CD14-positive monocyte (primary cell): ENCODE data around the gene CDC42EP3. TPM values are rescaled to one million over a fixed set of nuclear protein-coding genes. Genes with fewer than 3 reads are reported as not detected.

Source experiments
- DNase-seq, 3 donors: peaks; one replicate each; pipeline ENCODE4 v3.0.0-alpha.2; 2011 to 2022
- H2AFZ ChIP-seq: 2 replicates; pipeline ENCODE4 v1.6.0; 2012; ENCODE audit warnings: mild to moderate bottlenecking, low read depth, low read length, inconsistent platforms; ENCODE audit not compliant: insufficient read depth, poor library complexity, severe bottlenecking
- H3K27ac ChIP-seq, 2 donors: 1 replicate in 1 of 2; 2 replicates in 1 of 2; pipeline ENCODE4 v1.5.1; 2012 to 2013; ENCODE audit warnings: low read length in 2 of 2, control low read depth in 1 of 2, inconsistent platforms in 1 of 2, low read depth in 1 of 2, mild to moderate bottlenecking in 1 of 2
- H3K27me3 ChIP-seq, 2 donors: one replicate each; pipeline versions ENCODE4 v1.6.0 to v1.6.1; 2011 to 2013; ENCODE audit warnings: low read length in 2 of 2; ENCODE audit not compliant: control insufficient read depth in 2 of 2, insufficient read depth in 2 of 2
- H3K36me3 ChIP-seq, 2 donors: replicated peaks in 1 of 2; 1 replicate in 1 of 2; 2 replicates in 1 of 2; pipeline versions ENCODE4 v1.5.1 to v1.6.1; 2012 to 2013; ENCODE audit warnings: low read length in 2 of 2, control low read depth in 1 of 2, inconsistent platforms in 1 of 2, mild to moderate bottlenecking in 1 of 2; ENCODE audit not compliant: insufficient read depth in 2 of 2, control insufficient read depth in 1 of 2
- H3K4me1 ChIP-seq, 2 donors: 1 replicate in 1 of 2; 2 replicates in 1 of 2; pipeline versions ENCODE4 v1.5.1 to v1.6.1; 2012 to 2013; ENCODE audit warnings: low read length in 2 of 2, control low read depth in 1 of 2, inconsistent platforms in 1 of 2, mild to moderate bottlenecking in 1 of 2, moderate library complexity in 1 of 2; ENCODE audit not compliant: insufficient read depth in 2 of 2, control insufficient read depth in 1 of 2
- H3K4me2 ChIP-seq: replicated peaks from 2 replicates; pipeline ENCODE3; 2012; ENCODE audit warnings: low read length, moderate library complexity, mild to moderate bottlenecking; ENCODE audit not compliant: poor library complexity, severe bottlenecking; ENCODE audit errors: extremely low read depth
- H3K4me3 ChIP-seq, 3 experiments: fragments of 200-600 bp in 1 of 3; sonication (generic) in 1 of 3; replicated peaks in 1 of 3; 1 replicate in 2 of 3; 2 replicates in 1 of 3; pipeline ENCODE4 v1.5.1; 2011 to 2013; ENCODE audit warnings: low read length in 3 of 3, mild to moderate bottlenecking in 3 of 3, control low read depth in 2 of 3, low read depth in 2 of 3, inconsistent platforms in 1 of 3, moderate library complexity in 1 of 3
- H3K79me2 ChIP-seq: 2 replicates; pipeline ENCODE4 v1.6.0; 2012; ENCODE audit warnings: mild to moderate bottlenecking, control low read depth, inconsistent platforms, low read length, moderate library complexity; ENCODE audit not compliant: insufficient read depth
- H3K9ac ChIP-seq: 2 replicates; pipeline ENCODE4 v1.6.0; 2017; ENCODE audit warnings: low read length, mild to moderate bottlenecking; ENCODE audit not compliant: insufficient read depth, poor library complexity, severe bottlenecking
- H3K9me3 ChIP-seq, 2 donors: replicated peaks in 1 of 2; 1 replicate in 1 of 2; 2 replicates in 1 of 2; pipeline versions ENCODE4 v1.5.1 to v1.6.1; 2012 to 2013; ENCODE audit warnings: low read length in 2 of 2, control low read depth in 1 of 2; ENCODE audit not compliant: control insufficient read depth in 1 of 2, insufficient read depth in 1 of 2
- H4K20me1 ChIP-seq: 2 replicates; pipeline ENCODE4 v1.6.0; 2012; ENCODE audit warnings: mild to moderate bottlenecking, low read length, control low read depth, moderate library complexity; ENCODE audit not compliant: insufficient read depth
- H3K27ac Mint-ChIP-seq, 7 donors: one replicate each; pipeline ENCODE4 v1.8.0; 2020; ENCODE audit warnings: mild to moderate bottlenecking in 7 of 7, mixed read lengths in 7 of 7, moderate library complexity in 6 of 7, inconsistent platforms in 2 of 7
- H3K27me3 Mint-ChIP-seq, 3 donors: one replicate each; pipeline ENCODE4 v1.8.0; 2021 to 2022; ENCODE audit warnings: low read depth in 3 of 3, mild to moderate bottlenecking in 3 of 3, mixed read lengths in 3 of 3, moderate library complexity in 3 of 3, inconsistent platforms in 1 of 3
- H3K36me3 Mint-ChIP-seq, 2 donors: one replicate each; pipeline ENCODE4 v1.8.0; 2020; ENCODE audit warnings: mixed read lengths in 2 of 2, inconsistent platforms in 1 of 2, mild to moderate bottlenecking in 1 of 2
- H3K4me1 Mint-ChIP-seq: one replicate; pipeline ENCODE4 v1.8.0; 2020; ENCODE audit warnings: mild to moderate bottlenecking, mixed read lengths
- H3K4me3 Mint-ChIP-seq, 2 donors: one replicate each; pipeline ENCODE4 v1.8.0; 2020; ENCODE audit warnings: mild to moderate bottlenecking in 2 of 2, mixed read lengths in 2 of 2, moderate library complexity in 1 of 2
- H3K9me3 Mint-ChIP-seq, 7 donors: one replicate each; pipeline ENCODE4 v1.8.0; 2020 to 2022; ENCODE audit warnings: mixed read lengths in 7 of 7, mild to moderate bottlenecking in 6 of 7, moderate library complexity in 6 of 7, inconsistent platforms in 2 of 7
- CTCF ChIP-seq: fragments of 200-600 bp; IDR thresholded peaks from one replicate; pipeline ENCODE4 v1.8.0; 2022; ENCODE audit warnings: antibody characterized with exemption, mild to moderate bottlenecking
- WGBS: methylation state at CpG from one replicate; pipeline ENCODE4 v1.1.5; 2013; ENCODE audit warnings: missing lambda C conversion rate; ENCODE audit not compliant: insufficient coverage; 5-methylcytosine and 5-hydroxymethylcytosine counted together
- intact Hi-C, 2 donors: fragments of 100-400 bp; cut with micrococcal nuclease; formaldehyde crosslinking; loops; one replicate each; pipeline versions ENCODE4 v1.15.0 to v1.15.1; 2023
- polyA plus RNA-seq, 3 donors: library from polyadenylated mRNA; depleted of rRNA in 1 of 3; unstranded in 2 of 3; stranded (reverse) in 1 of 3; fragments of 300-500 nt in 2 of 3; fragments of >200 nt in 1 of 3; fragmentation: Illumina TruSeq in 2 of 3; gene quantifications; 1 replicate in 2 of 3; 2 replicates in 1 of 3; pipeline ENCODE4 v1.2.3, GENCODE V29; 2012 to 2021

The CDC42EP3 gene
- polyA plus RNA-seq, 3 donors = 179 to 272 (median 249) TPM

- Histone ChIP-seq H3K27ac (peak overlapping the region; percentile 39 to 95), H4K20me1 (peaks cover 97% of the 10 kb centered on the region), H3K9ac (peak overlapping the region; percentile 22), H3K27me3 (no peaks in the 10 kb centered on the region), H2AFZ (no peak overlapping the region), H3K4me3 (peak overlapping the region in 2 of 3 experiments; percentile 95 to 98), H3K4me1 (peaks cover 71 to 82% of the 10 kb centered on the region in 2 donors), H3K36me3 (peaks cover 33 to 47% of the 10 kb centered on the region in 2 donors), H3K79me2 (peaks cover 99% of the 10 kb centered on the region), H3K4me2 (peak overlapping the region; percentile 94), H3K9me3 (no peaks in the 10 kb centered on the region)
- no peak for TF ChIP-seq CTCF
- 100% methylated on average over 2 of the region's 2 CpGs for WGBS
- Mint-ChIP-seq H3K27me3 (no peaks in the 10 kb centered on the region), H3K4me3 (peak overlapping the region; percentile 20 to 81), H3K36me3 (peaks cover 65 to 81% of the 10 kb centered on the region in 2 donors), H3K27ac (peak overlapping the region; percentile 25 to 88 (median 76)), H3K4me1 (peaks cover 73% of the 10 kb centered on the region), H3K9me3 (no peaks in the 10 kb centered on the region)
- DNase-seq = no peak
- intact Hi-C loops = no loop called here
These were observed 4.7 kb downstream of the CDC42EP3 start for GRCh38 chr2:37666772-37667171.

GRCh38 chr2:37665604-37666362 is 5.7 kb downstream of the CDC42EP3 start:
- Histone ChIP-seq H3K9ac (peak overlapping the region; percentile 13), H3K4me2 (peak overlapping the region; percentile 94), H3K4me3 (peak overlapping the region in 1 of 3 experiments; percentile 98), H3K4me1 (peaks cover 79 to 92% of the 10 kb centered on the region in 2 donors), H3K36me3 (peaks cover 39 to 57% of the 10 kb centered on the region in 2 donors), H3K27me3 (no peaks in the 10 kb centered on the region), H3K9me3 (no peaks in the 10 kb centered on the region), H2AFZ (no peak overlapping the region), H3K27ac (peak overlapping the region; percentile 54 to 95), H3K79me2 (peaks cover 100% of the 10 kb centered on the region), H4K20me1 (peaks cover 100% of the 10 kb centered on the region)
- H3K4me3 Mint-ChIP-seq = peak overlapping the region; percentile 64 to 82
- peaks cover 73 to 89% of the 10 kb centered on the region in 2 donors for H3K36me3 Mint-ChIP-seq
- TF ChIP-seq CTCF = no peak
- no peaks in the 10 kb centered on the region for H3K27me3 Mint-ChIP-seq
- H3K27ac Mint-ChIP-seq = peak overlapping the region; percentile 76 to 96 (median 89)
- peaks cover 81% of the 10 kb centered on the region for H3K4me1 Mint-ChIP-seq
- peak in 2 of 3 donors; percentile 38 to 80 for DNase-seq
- WGBS = 35% methylated on average over 6 of the region's 11 CpGs
- H3K9me3 Mint-ChIP-seq = no peaks in the 10 kb centered on the region
- intact Hi-C loops = no loop called here
